Measurements from ENCODE around the gene B4GALT2.

The B4GALT2 gene

GRCh38 chr1:44033041-44033575, 54.1 kb downstream of the B4GALT2 start:
- DNase-seq: no peak

GRCh38 chr1:44033756-44034155, 54.7 kb downstream of the B4GALT2 start:
- no peak for DNase-seq

GRCh38 chr1:44034423-44034822, 55.4 kb downstream of the B4GALT2 start:
- DNase-seq: no peak

GRCh38 chr1:44034976-44035716, 56.1 kb downstream of the B4GALT2 start:
- DNase-seq: no peak

GRCh38 chr1:44035726-44036408, 56.9 kb downstream of the B4GALT2 start:
- DNase-seq: no peak

- DNase-seq: peak; percentile 57
These were observed 57.6 kb downstream of the B4GALT2 start for GRCh38 chr1:44036409-44037139.

- no peak for DNase-seq
These were observed 58.1 kb downstream of the B4GALT2 start for GRCh38 chr1:44037154-44037553.

GRCh38 chr1:44038876-44039657, 60.1 kb downstream of the B4GALT2 start:
- no peak for DNase-seq

- no peak for DNase-seq
These were observed 61.4 kb downstream of the B4GALT2 start for GRCh38 chr1:44040418-44040817.
